NCI-H187 treated with DMSO at 0.1 percent for 48 hours (cell line): ENCODE measurements around the gene NR0B1.

Source experiments
- DNase-seq: peaks from one replicate; lab custom pipeline; 2025; lab: John Stamatoyannopoulos, UW

The NR0B1 gene

GRCh38 chrX:30309139-30309571 is at the start of gene NR0B1:
TSS of gene NR0B1 (minus strand) at chrX:30309390. CDS start at chrX:30309363, 27 bp downstream.
- no peak for DNase-seq

- DNase-seq = no peak
Measured at GRCh38 chrX:30349946-30350345, 40.8 kb upstream of the NR0B1 start.

- DNase-seq = no peak
Measured at GRCh38 chrX:30343206-30343605, 34.0 kb upstream of the NR0B1 start.

GRCh38 chrX:30340753-30341152 is 31.6 kb upstream of the NR0B1 start:
- DNase-seq = no peak

- DNase-seq = no peak
Measured at GRCh38 chrX:30327762-30328161, 18.6 kb upstream of the NR0B1 start.

GRCh38 chrX:30317308-30317707 is 8.1 kb upstream of the NR0B1 start:
- DNase-seq = no peak

GRCh38 chrX:30313322-30313721 is 4.1 kb upstream of the NR0B1 start:
- DNase-seq = no peak

- DNase-seq = no peak
Measured at GRCh38 chrX:30312858-30313257, 3.7 kb upstream of the NR0B1 start.

GRCh38 chrX:30310429-30311206 is 1.4 kb upstream of the NR0B1 start:
- DNase-seq = no peak

GRCh38 chrX:30308263-30309138 is 689 bp downstream of the NR0B1 start:
- peak; percentile 13 for DNase-seq

- no peak for DNase-seq
Measured at GRCh38 chrX:30307466-30307865, 1.7 kb downstream of the NR0B1 start.

- no peak for DNase-seq
Measured at GRCh38 chrX:30304866-30305265, 4.3 kb downstream of the NR0B1 start.

- no peak for DNase-seq
Measured at GRCh38 chrX:30302956-30303355, 6.2 kb downstream of the NR0B1 start.

- no peak for DNase-seq
Measured at GRCh38 chrX:30301963-30302362, 7.2 kb downstream of the NR0B1 start.

- no peak for DNase-seq
Measured at GRCh38 chrX:30301208-30301607, 8.0 kb downstream of the NR0B1 start.

GRCh38 chrX:30296408-30297254 is 12.6 kb downstream of the NR0B1 start:
- no peak for DNase-seq

- DNase-seq = no peak
Measured at GRCh38 chrX:30283456-30284200, 25.6 kb downstream of the NR0B1 start.

GRCh38 chrX:30282527-30282926 is 26.7 kb downstream of the NR0B1 start:
- no peak for DNase-seq

- DNase-seq = no peak
Measured at GRCh38 chrX:30280428-30280827, 28.8 kb downstream of the NR0B1 start.

- no peak for DNase-seq
Measured at GRCh38 chrX:30278365-30278764, 30.8 kb downstream of the NR0B1 start.

GRCh38 chrX:30275498-30275897 is 33.7 kb downstream of the NR0B1 start:
- DNase-seq = no peak
